GM21619 (cell line): Measurements from ENCODE around the gene UTS2B.
A peak's percentile ranks its signal among the peaks of the same experiment; 100 is the strongest.

Experiments
- ATAC-seq: cut with Tn5 transposase; IDR thresholded peaks from one replicate; pipeline ENCODE4 v1.9.1; 2021; ENCODE audit not compliant: unreplicated experiment

UTS2B gene

GRCh38 chr3:191353022-191353777 is 22.9 kb upstream of the UTS2B start:
- ATAC-seq: peak; percentile 29

- no peak for ATAC-seq
Observed at GRCh38 chr3:191352014-191352413, 21.7 kb upstream of the UTS2B start.

- ATAC-seq: no peak
Observed at GRCh38 chr3:191350396-191351090, 20.2 kb upstream of the UTS2B start.

GRCh38 chr3:191348098-191348497 is 17.8 kb upstream of the UTS2B start:
- no peak for ATAC-seq

GRCh38 chr3:191347228-191347627 is 16.9 kb upstream of the UTS2B start:
- no peak for ATAC-seq

GRCh38 chr3:191345334-191345733 is 15.0 kb upstream of the UTS2B start:
- ATAC-seq: no peak

GRCh38 chr3:191343913-191344312 is 13.6 kb upstream of the UTS2B start:
- ATAC-seq: no peak

GRCh38 chr3:191343115-191343514 is 12.8 kb upstream of the UTS2B start:
- no peak for ATAC-seq

- no peak for ATAC-seq
Observed at GRCh38 chr3:191342411-191342810, 12.1 kb upstream of the UTS2B start.

GRCh38 chr3:191342006-191342405 is 11.7 kb upstream of the UTS2B start:
- ATAC-seq: no peak

- peak; percentile 40 for ATAC-seq
Observed at GRCh38 chr3:191340966-191341365, 10.6 kb upstream of the UTS2B start.

GRCh38 chr3:191340351-191340750 is 10.0 kb upstream of the UTS2B start:
- no peak for ATAC-seq

- no peak for ATAC-seq
Observed at GRCh38 chr3:191339316-191339917, 9.1 kb upstream of the UTS2B start.

- ATAC-seq: no peak
Observed at GRCh38 chr3:191338177-191338488, 7.8 kb upstream of the UTS2B start.

GRCh38 chr3:191336833-191337232 is 6.5 kb upstream of the UTS2B start:
- peak; percentile 32 for ATAC-seq

GRCh38 chr3:191334346-191334893 is 4.1 kb upstream of the UTS2B start:
- ATAC-seq: no peak

- ATAC-seq: no peak
Observed at GRCh38 chr3:191333298-191333880, 3.1 kb upstream of the UTS2B start.

GRCh38 chr3:191331388-191331787 is 1.1 kb upstream of the UTS2B start:
- no peak for ATAC-seq

GRCh38 chr3:191330530-191331048 is 263 bp upstream of the UTS2B start:
- ATAC-seq: no peak

GRCh38 chr3:191328962-191329653 is 1.2 kb downstream of the UTS2B start, which contains the start of gene CCDC50:
CCDC50 (plus strand) TSS chr3:191329394; CDS start chr3:191329675, 281 bp downstream.
- peak; percentile 80 for ATAC-seq
